Measurements from ENCODE around the gene FBXL14. TPM values are rescaled to one million over a fixed set of nuclear protein-coding genes. Genes with fewer than 3 reads are reported as not detected.

FBXL14 gene
- total RNA-seq, 2 donors from 2014 or later, result 21.3 to 28.7 TPM

- WGBS, result 99% methylated on average over 6 of the region's 6 CpGs
- no peaks in the 10 kb centered on the region for H3K36me3 ChIP-seq
- no peak for DNase-seq (ENCODE audit: low spot score)
- no peaks in the 10 kb centered on the region for H3K9me3 ChIP-seq
- intact Hi-C loops (cut with DNase I), result no loop called here
- peaks cover 13% of the 10 kb centered on the region for H3K4me1 ChIP-seq (replicated peaks)
- no peak overlapping the region for H3K27ac ChIP-seq
- TF ChIP-seq POLR2A (IDR thresholded peaks at IDR 0.05) (no peak), POLR2AphosphoS5 (IDR thresholded peaks at IDR 0.05) (no peak), CTCF (IDR thresholded peaks at IDR 0.05) (no peak)
- no peaks in the 10 kb centered on the region for H3K27me3 ChIP-seq (replicated peaks; ENCODE audit: insufficient read depth)
- no peak overlapping the region for H3K4me3 ChIP-seq
These were observed 26.5 kb downstream of the FBXL14 start for GRCh38 chr12:1567852-1568251.

- no peak overlapping the region for H3K27ac ChIP-seq
- no peak overlapping the region for H3K4me3 ChIP-seq
- TF ChIP-seq CTCF (IDR thresholded peaks at IDR 0.05), result no peak
- TF ChIP-seq POLR2A (IDR thresholded peaks at IDR 0.05), result no peak
- TF ChIP-seq POLR2AphosphoS5 (IDR thresholded peaks at IDR 0.05), result peak; percentile 20
- no peaks in the 10 kb centered on the region for H3K9me3 ChIP-seq
- peak; percentile 61 for DNase-seq (ENCODE audit: low spot score)
- no peaks in the 10 kb centered on the region for H3K27me3 ChIP-seq (replicated peaks; ENCODE audit: insufficient read depth)
- H3K4me1 ChIP-seq (replicated peaks), result peaks cover 6% of the 10 kb centered on the region
- WGBS, result 64% methylated on average over 24 of the region's 24 CpGs
- intact Hi-C loops (cut with DNase I), result no loop called here
- H3K36me3 ChIP-seq, result no peaks in the 10 kb centered on the region
These were observed 27.8 kb downstream of the FBXL14 start for GRCh38 chr12:1566449-1567135.

GRCh38 chr12:1565172-1565571 lies 29.2 kb downstream of the FBXL14 start:
- 99% methylated on average over 5 of the region's 5 CpGs for WGBS
- TF ChIP-seq CTCF (IDR thresholded peaks at IDR 0.05) (no peak), POLR2AphosphoS5 (IDR thresholded peaks at IDR 0.05) (no peak), POLR2A (IDR thresholded peaks at IDR 0.05) (no peak)
- intact Hi-C loops (cut with DNase I), result no loop called here

GRCh38 chr12:1564067-1564466 lies 30.3 kb downstream of the FBXL14 start:
- intact Hi-C loops (cut with DNase I), result no loop called here
- WGBS, result 87% methylated on average over 2 of the region's 2 CpGs

More at GRCh38 chr12:1565172-1565571, 29.2 kb downstream of the FBXL14 start:
- H3K27me3 ChIP-seq (replicated peaks; ENCODE audit: insufficient read depth), result no peaks in the 10 kb centered on the region
- H3K27ac ChIP-seq, result no peak overlapping the region
- DNase-seq (ENCODE audit: low spot score), result no peak
- no peaks in the 10 kb centered on the region for H3K9me3 ChIP-seq
- peaks cover 6% of the 10 kb centered on the region for H3K4me1 ChIP-seq (replicated peaks)
- H3K36me3 ChIP-seq, result no peaks in the 10 kb centered on the region
- no peak overlapping the region for H3K4me3 ChIP-seq

More at GRCh38 chr12:1564067-1564466, 30.3 kb downstream of the FBXL14 start:
- peak overlapping the region in 1 of 2 donors; percentile 81 for H3K27ac ChIP-seq
- peaks cover 6% of the 10 kb centered on the region for H3K4me1 ChIP-seq (replicated peaks)
- no peaks in the 10 kb centered on the region for H3K27me3 ChIP-seq (replicated peaks; ENCODE audit: insufficient read depth)
- H3K9me3 ChIP-seq, result no peaks in the 10 kb centered on the region
- H3K36me3 ChIP-seq, result no peaks in the 10 kb centered on the region
- TF ChIP-seq CTCF (IDR thresholded peaks at IDR 0.05) (no peak), POLR2A (IDR thresholded peaks at IDR 0.05) (no peak), POLR2AphosphoS5 (IDR thresholded peaks at IDR 0.05) (no peak)
- H3K4me3 ChIP-seq, result no peak overlapping the region
- no peak for DNase-seq (ENCODE audit: low spot score)

Measured in prostate gland (tissue), 2 donors.